Smooth muscle cell (in vitro differentiated cells): ENCODE results near the gene LYPLAL1. TPM values are rescaled to one million over a fixed set of nuclear protein-coding genes. Genes with fewer than 3 reads are reported as not detected.

Source experiments
- DNase-seq: peaks from one replicate; lab custom pipeline; 2025; ENCODE audit not compliant: unreplicated experiment; lab: John Stamatoyannopoulos, UW
- H2AFZ ChIP-seq: fragments of 200-600 bp; sonication (generic); 2 replicates; pipeline ENCODE4 v1.6.0; 2016; ENCODE audit warnings: antibody characterized with exemption, low read depth, mild to moderate bottlenecking
- H3F3A ChIP-seq: fragments of 200-600 bp; sonication (generic); 2 replicates; pipeline ENCODE4 v1.6.0; 2017; ENCODE audit warnings: antibody characterized with exemption, low read depth
- H3K27ac ChIP-seq: fragments of 200-600 bp; sonication (generic); 2 replicates; pipeline ENCODE4 v1.5.1; 2016; ENCODE audit warnings: low read depth, mild to moderate bottlenecking
- H3K27me3 ChIP-seq: fragments of 200-600 bp; sonication (generic); 2 replicates; pipeline ENCODE4 v1.6.1; 2016; ENCODE audit warnings: low read depth, mild to moderate bottlenecking
- H3K36me3 ChIP-seq: fragments of 200-600 bp; sonication (generic); 2 replicates; pipeline ENCODE4 v1.5.1; 2016; ENCODE audit warnings: low read depth
- H3K4me1 ChIP-seq: fragments of 200-600 bp; sonication (generic); 2 replicates; pipeline ENCODE4 v1.5.1; 2016; ENCODE audit warnings: low read depth
- H3K4me2 ChIP-seq: fragments of 200-600 bp; sonication (generic); 2 replicates; pipeline ENCODE4 v1.6.0; 2016; ENCODE audit warnings: mild to moderate bottlenecking
- H3K4me3 ChIP-seq: fragments of 200-600 bp; sonication (generic); 2 replicates; pipeline ENCODE4 v1.5.1; 2016; ENCODE audit warnings: mild to moderate bottlenecking
- H3K79me2 ChIP-seq: fragments of 200-600 bp; sonication (generic); 2 replicates; pipeline ENCODE4 v1.6.0; 2016; ENCODE audit warnings: low read depth, mild to moderate bottlenecking
- H3K9ac ChIP-seq: fragments of 200-600 bp; sonication (generic); 2 replicates; pipeline ENCODE4 v1.6.0; 2016; ENCODE audit warnings: low read depth
- H3K9me3 ChIP-seq: fragments of 200-600 bp; sonication (generic); replicated peaks from 2 replicates; pipeline ENCODE4 v1.5.1; 2016; ENCODE audit warnings: low read depth
- H4K20me1 ChIP-seq: fragments of 200-600 bp; sonication (generic); 2 replicates; pipeline ENCODE4 v1.6.0; 2016; ENCODE audit warnings: low read depth
- WGBS: methylation state at CpG from one replicate; pipeline ENCODE4 v1.1.7; 2016; ENCODE audit warnings: low lambda C conversion rate; 5-methylcytosine and 5-hydroxymethylcytosine counted together
- polyA plus RNA-seq: library from polyadenylated mRNA; unstranded; fragments of >200 nt; fragmentation: Nextera tagmentation; extraction: Ambion mirVana; gene quantifications from 2 replicates; pipeline ENCODE4 v1.2.1, GENCODE V29; 2016
- total RNA-seq: library from RNA; depleted of rRNA; stranded (reverse); fragments of >200 nt; gene quantifications from 2 replicates; pipeline ENCODE4 v1.2.3, GENCODE V29; 2014
- TF ChIP-seq, protein P1 (sequence below): fragments of 200-600 bp; sonication (generic); IDR thresholded peaks from 2 replicates; pipeline ENCODE4 v1.5.1; 2017; ENCODE audit warnings: borderline replicate concordance, mild to moderate bottlenecking, antibody characterized with exemption; ENCODE audit not compliant: insufficient read depth, poor library complexity, severe bottlenecking

LYPLAL1 gene
- total and polyA plus RNA-seq, 2 experiments from 2014 or later = 18.2 to 18.7 TPM

DNA sequence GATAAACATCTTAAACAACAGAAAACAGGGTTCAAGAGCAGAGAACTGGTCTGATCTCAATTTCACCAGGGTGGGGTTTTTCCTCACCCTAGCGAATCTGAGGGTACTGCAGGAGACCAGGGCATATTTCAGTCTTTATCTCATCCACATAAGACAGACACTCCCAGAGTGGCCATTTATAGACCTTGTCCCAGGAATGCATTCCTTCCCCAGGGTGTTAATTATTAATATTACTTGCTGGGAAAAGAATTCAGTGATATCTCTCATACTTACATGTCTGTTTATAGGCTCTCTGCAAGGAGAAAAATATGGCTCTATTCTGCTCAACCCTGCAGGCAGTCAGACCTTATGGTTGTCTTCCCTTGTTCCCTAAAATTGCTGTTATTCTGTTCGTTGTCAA lies 84.1 kb downstream of the LYPLAL1 start:
- no peak for DNase-seq
- Histone ChIP-seq H3K4me2 (no peak overlapping the region), H3K36me3 (peaks cover 8% of the 10 kb centered on the region), H3K27me3 (no peaks in the 10 kb centered on the region), H3K79me2 (no peaks in the 10 kb centered on the region), H3K4me3 (no peak overlapping the region), H3F3A (no peaks in the 10 kb centered on the region), H3K4me1 (no peaks in the 10 kb centered on the region), H3K9me3 (peaks cover 16% of the 10 kb centered on the region), H3K9ac (no peak overlapping the region), H3K27ac (no peak overlapping the region), H2AFZ (no peak overlapping the region), H4K20me1 (no peaks in the 10 kb centered on the region)
- TF ChIP-seq, protein P1, sequence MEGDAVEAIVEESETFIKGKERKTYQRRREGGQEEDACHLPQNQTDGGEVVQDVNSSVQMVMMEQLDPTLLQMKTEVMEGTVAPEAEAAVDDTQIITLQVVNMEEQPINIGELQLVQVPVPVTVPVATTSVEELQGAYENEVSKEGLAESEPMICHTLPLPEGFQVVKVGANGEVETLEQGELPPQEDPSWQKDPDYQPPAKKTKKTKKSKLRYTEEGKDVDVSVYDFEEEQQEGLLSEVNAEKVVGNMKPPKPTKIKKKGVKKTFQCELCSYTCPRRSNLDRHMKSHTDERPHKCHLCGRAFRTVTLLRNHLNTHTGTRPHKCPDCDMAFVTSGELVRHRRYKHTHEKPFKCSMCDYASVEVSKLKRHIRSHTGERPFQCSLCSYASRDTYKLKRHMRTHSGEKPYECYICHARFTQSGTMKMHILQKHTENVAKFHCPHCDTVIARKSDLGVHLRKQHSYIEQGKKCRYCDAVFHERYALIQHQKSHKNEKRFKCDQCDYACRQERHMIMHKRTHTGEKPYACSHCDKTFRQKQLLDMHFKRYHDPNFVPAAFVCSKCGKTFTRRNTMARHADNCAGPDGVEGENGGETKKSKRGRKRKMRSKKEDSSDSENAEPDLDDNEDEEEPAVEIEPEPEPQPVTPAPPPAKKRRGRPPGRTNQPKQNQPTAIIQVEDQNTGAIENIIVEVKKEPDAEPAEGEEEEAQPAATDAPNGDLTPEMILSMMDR = no peak
- WGBS = 46% methylated on average over 2 of the region's 2 CpGs

DNA sequence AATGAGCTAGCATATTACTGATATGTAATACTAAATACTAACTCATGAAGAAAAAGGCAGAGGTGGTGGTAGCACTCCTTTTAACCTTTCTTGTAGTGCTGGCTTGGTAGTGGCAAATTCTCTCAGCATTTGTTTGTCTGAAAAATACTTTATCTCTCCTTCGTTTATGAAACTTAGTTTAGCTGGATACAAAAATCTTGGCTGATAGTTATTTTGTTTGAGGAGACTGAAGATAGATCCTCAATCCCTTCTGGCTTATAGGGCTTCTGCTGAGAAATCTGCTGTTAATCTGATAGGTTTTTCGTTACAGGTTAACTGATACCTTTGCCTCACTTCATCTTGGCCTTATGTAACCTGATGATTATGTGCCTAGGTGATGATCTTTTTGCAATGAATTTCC lies 87.8 kb downstream of the LYPLAL1 start:
- H3K27ac ChIP-seq = no peak overlapping the region
- TF ChIP-seq, protein P1 = no peak
- H2AFZ ChIP-seq = no peak overlapping the region
- H3K4me3 ChIP-seq = no peak overlapping the region
- peaks cover 10% of the 10 kb centered on the region for H3K9me3 ChIP-seq
- no peaks in the 10 kb centered on the region for H3K79me2 ChIP-seq
- H3K4me1 ChIP-seq = no peaks in the 10 kb centered on the region
- DNase-seq = no peak
- no peak overlapping the region for H3K4me2 ChIP-seq
- no peak overlapping the region for H3K9ac ChIP-seq
- no peaks in the 10 kb centered on the region for H3F3A ChIP-seq
- H3K36me3 ChIP-seq = peaks cover 8% of the 10 kb centered on the region
- no peaks in the 10 kb centered on the region for H4K20me1 ChIP-seq
- H3K27me3 ChIP-seq = no peaks in the 10 kb centered on the region
- 73% methylated on average over 2 of the region's 2 CpGs for WGBS
